A549 (cell line): ENCODE measurements around the gene RAB21. TPM values are rescaled to one million over a fixed set of nuclear protein-coding genes. Genes with fewer than 3 reads are reported as not detected.

Experiments
- ATAC-seq, 2 experiments: fragments of 200-7000 bp in 1 of 2; fragments of >200 bp in 1 of 2; cut with Nextera tagmentation in 1 of 2; cut with Tn5 transposase in 1 of 2; 3 replicates each; pipeline versions ENCODE4 v1.8.0 to v1.9.1; 2018 to 2020; ENCODE audit warnings: mild to moderate bottlenecking in 1 of 2, moderate library complexity in 1 of 2
- CTCF ChIA-PET: fragments of 300-600 bp; sonication (Branson Sonifier 250); formaldehyde crosslinking; extraction: SDS; loops from one replicate; lab custom pipeline; 2021; ENCODE audit warnings: antibody characterized with exemption, inconsistent platforms; lab: Yijun Ruan, JAX
- POLR2A ChIA-PET: fragments of 350-600 bp; formaldehyde crosslinking; extraction: SDS; loops from one replicate; lab custom pipeline; 2021; ENCODE audit warnings: antibody characterized with exemption, inconsistent platforms; lab: Yijun Ruan, JAX
- DNase-seq, 2 experiments: peaks; one replicate each; pipeline versions ENCODE4 v3.0.0 to v3.0.0-alpha.2; 2011 to 2016; ENCODE audit warnings: low read depth in 1 of 2, low spot score in 1 of 2
- FAIRE-seq: peaks from 2 replicates; lab custom pipeline; 2011; peaks lifted over from hg19 to GRCh38; lab: Jason Lieb, UNC
- H3K27ac ChIP-seq, 2 experiments: fragments of >200 bp; sonication (Bioruptor Twin); formaldehyde crosslinking; 3 replicates each; pipeline ENCODE4 v1.5.1; 2016 to 2017
- H3K4me1 ChIP-seq: fragments of >200 bp; sonication (Bioruptor Twin); formaldehyde crosslinking; 3 replicates; pipeline ENCODE4 v1.6.1; 2016
- H3K4me2 ChIP-seq: fragments of >200 bp; sonication (Bioruptor Twin); formaldehyde crosslinking; 3 replicates; pipeline ENCODE4 v1.6.1; 2016
- H3K4me3 ChIP-seq: fragments of >200 bp; sonication (Bioruptor Twin); formaldehyde crosslinking; 3 replicates; pipeline ENCODE4 v1.5.1; 2016
- H3K9me3 ChIP-seq: fragments of >200 bp; sonication (Bioruptor Twin); formaldehyde crosslinking; 3 replicates; pipeline ENCODE4 v1.6.1; 2016
- BHLHE40 ChIP-seq: IDR thresholded peaks from 2 replicates; pipeline ENCODE4 v1.6.1; 2012; ENCODE audit warnings: low read depth, low read length, inconsistent platforms
- CBX2 ChIP-seq: fragments of 200-600 bp; sonication (generic); IDR thresholded peaks from 2 replicates; pipeline ENCODE4 v1.6.1; 2016; ENCODE audit warnings: low read depth, mild to moderate bottlenecking, borderline replicate concordance
- CEBPB ChIP-seq, 2 experiments: fragments of >200 bp in 1 of 2; sonication (Bioruptor Twin) in 1 of 2; formaldehyde crosslinking in 1 of 2; IDR thresholded peaks; 2 replicates each; pipeline ENCODE4 v1.6.1; 2012 to 2016
- CHD2 ChIP-seq: fragments of 150-350 bp; IDR thresholded peaks from 2 replicates; pipeline ENCODE4 v1.6.1; 2014; ENCODE audit warnings: low read length; ENCODE audit not compliant: partially characterized antibody
- ESRRA ChIP-seq: fragments of 150-350 bp; IDR thresholded peaks from 2 replicates; pipeline ENCODE4 v1.6.1; 2014; ENCODE audit warnings: mild to moderate bottlenecking, low read length, borderline replicate concordance
- FOSB ChIP-seq: fragments of 250-450 bp; sonication (Bioruptor Pico); IDR thresholded peaks from 2 replicates; pipeline ENCODE4 v1.5.0; 2020; ENCODE audit warnings: mild to moderate bottlenecking, moderate library complexity
- FOSL2 ChIP-seq, 2 experiments: fragments of 450-650 bp in 1 of 2; fragments of >200 bp in 1 of 2; sonication (Bioruptor Twin) in 1 of 2; formaldehyde crosslinking; IDR thresholded peaks; 2 replicates each; pipeline versions ENCODE4 v1.5.0 to v1.6.1; 2016 to 2020; ENCODE audit warnings: mild to moderate bottlenecking in 1 of 2, moderate library complexity in 1 of 2
- FOXS1 ChIP-seq: fragments of 250-450 bp; sonication (Bioruptor Pico); IDR thresholded peaks from 2 replicates; pipeline ENCODE4 v1.5.0; 2020; ENCODE audit warnings: mild to moderate bottlenecking, moderate library complexity
- HDAC2 ChIP-seq: fragments of 200-600 bp; sonication (generic); IDR thresholded peaks from 2 replicates; pipeline ENCODE4 v1.6.1; 2016
- HEYL ChIP-seq: fragments of 250-450 bp; sonication (Bioruptor Pico); IDR thresholded peaks from 2 replicates; pipeline ENCODE4 v1.8.0; 2021; ENCODE audit warnings: mild to moderate bottlenecking, moderate library complexity
- HOXA7 ChIP-seq: fragments of 250-450 bp; sonication (Bioruptor Pico); IDR thresholded peaks from 2 replicates; pipeline ENCODE4 v1.5.0; 2020; ENCODE audit warnings: mild to moderate bottlenecking, moderate library complexity
- HOXB5 ChIP-seq: fragments of 250-450 bp; sonication (Bioruptor Pico); IDR thresholded peaks from 2 replicates; pipeline ENCODE4 v1.5.0; 2020; ENCODE audit warnings: mild to moderate bottlenecking, moderate library complexity
- JUN ChIP-seq, 2 experiments: fragments of >200 bp; sonication (Bioruptor Twin); formaldehyde crosslinking; IDR thresholded peaks; 2 replicates in 1 of 2; 3 replicates in 1 of 2; pipeline ENCODE4 v1.6.1; 2016 to 2017
- KDM1A ChIP-seq: fragments of 200-600 bp; sonication (generic); IDR thresholded peaks from 2 replicates; pipeline ENCODE4 v1.6.1; 2016; ENCODE audit warnings: low read depth, mild to moderate bottlenecking
- KDM5A ChIP-seq: fragments of 200-600 bp; sonication (generic); IDR thresholded peaks from 2 replicates; pipeline ENCODE4 v1.6.1; 2016; ENCODE audit warnings: antibody characterized with exemption, mild to moderate bottlenecking
- NFE2L2 ChIP-seq: fragments of 150-350 bp; conservative IDR thresholded peaks from 2 replicates; pipeline ENCODE4 v1.6.1; 2014; ENCODE audit warnings: low read length
- POLR2AphosphoS2 ChIP-seq: conservative IDR thresholded peaks from 2 replicates; pipeline ENCODE4 v1.6.1; 2012; ENCODE audit warnings: low read length, improper control_type of control experiment, inconsistent platforms
- RAD21 ChIP-seq, 2 experiments: fragments of >200 bp in 1 of 2; sonication (Bioruptor Twin) in 1 of 2; formaldehyde crosslinking in 1 of 2; IDR thresholded peaks in 1 of 2; conservative IDR thresholded peaks in 1 of 2; 2 replicates in 1 of 2; 3 replicates in 1 of 2; pipeline ENCODE4 v1.6.1; 2012 to 2018; ENCODE audit warnings: inconsistent platforms in 1 of 2
- SMC3 ChIP-seq: fragments of >200 bp; sonication (Bioruptor Twin); formaldehyde crosslinking; IDR thresholded peaks from 3 replicates; pipeline ENCODE4 v1.6.1; 2018; ENCODE audit warnings: inconsistent platforms
- TFCP2L1 ChIP-seq: fragments of 250-450 bp; sonication (Bioruptor Pico); IDR thresholded peaks from 2 replicates; pipeline ENCODE4 v1.5.0; 2021; ENCODE audit warnings: mild to moderate bottlenecking
- TP53 ChIP-seq: fragments of 250-450 bp; sonication (Bioruptor Pico); IDR thresholded peaks from 2 replicates; pipeline ENCODE4 v1.5.0; 2021; ENCODE audit warnings: mild to moderate bottlenecking, moderate library complexity
- ZC3H11A ChIP-seq: fragments of 450-650 bp; IDR thresholded peaks from 2 replicates; pipeline ENCODE4 v1.6.1; 2014; ENCODE audit warnings: antibody characterized with exemption, mild to moderate bottlenecking
- ZFP36 ChIP-seq: fragments of 450-650 bp; IDR thresholded peaks from 2 replicates; pipeline ENCODE4 v1.6.1; 2014; ENCODE audit warnings: borderline replicate concordance; ENCODE audit not compliant: partially characterized antibody
- WGBS: methylation state at CpG from one replicate; pipeline ENCODE4 v1.1.6; 2017; ENCODE audit errors: missing lambda C conversion rate; 5-methylcytosine and 5-hydroxymethylcytosine counted together
- polyA plus RNA-seq, 4 experiments: library from polyadenylated mRNA; depleted of rRNA in 3 of 4; stranded (reverse); fragments of >200 nt; fragmentation: RNase III in 1 of 4; extraction: RNeasy Plus Mini Kit Qiagen cat#74134 plus additional on column Dnase treatment in 1 of 4; gene quantifications; 2 replicates in 3 of 4; 3 replicates in 1 of 4; pipeline ENCODE4 v1.2.3, GENCODE V29; 2011 to 2017
- TF ChIP-seq, protein P1 (sequence below): fragments of >200 bp; sonication (Bioruptor Twin); formaldehyde crosslinking; IDR thresholded peaks from 3 replicates; pipeline ENCODE4 v1.5.1; 2016
- TF ChIP-seq, protein P2 (sequence below): fragments of >200 bp; sonication (Bioruptor Twin); formaldehyde crosslinking; IDR thresholded peaks from 2 replicates; pipeline ENCODE4 v1.6.1; 2016

RAB21 gene
- polyA plus RNA-seq, 2 of the 4 experiments (the other 2 are of a cell fraction), result 33.1 to 33.3 TPM

DNA sequence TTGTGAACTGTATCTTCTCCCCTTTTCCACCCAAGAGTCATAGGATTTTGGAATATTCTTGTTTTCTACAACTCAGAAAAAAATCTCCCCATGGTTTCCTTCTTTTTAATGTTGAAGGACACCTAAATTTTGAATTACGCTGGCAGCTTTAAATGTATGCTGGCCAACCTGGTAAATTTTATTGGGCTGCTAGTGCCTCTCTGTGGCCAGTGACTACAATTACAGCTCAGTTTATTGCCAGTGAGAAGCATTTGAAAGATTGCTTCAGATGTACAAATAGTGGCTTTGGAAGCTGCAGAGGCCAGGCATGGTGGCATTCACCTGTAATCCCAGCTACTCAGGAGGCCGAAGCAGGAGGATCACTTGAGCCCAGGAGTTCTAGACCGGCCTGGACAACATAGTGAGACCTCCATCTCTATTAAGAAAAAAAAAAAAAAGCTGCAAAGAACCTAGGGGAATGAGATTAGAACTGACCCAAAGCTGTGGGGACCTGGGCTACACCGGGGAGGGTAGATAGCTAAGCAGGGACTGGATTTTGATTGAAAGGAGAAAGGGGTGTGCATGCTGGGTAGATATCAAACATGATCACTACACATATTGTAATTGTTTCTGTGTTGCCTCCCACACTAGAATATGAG is 7.6 kb upstream of the RAB21 start:
- no peak for TF ChIP-seq FOXS1
- TF ChIP-seq, protein P1, sequence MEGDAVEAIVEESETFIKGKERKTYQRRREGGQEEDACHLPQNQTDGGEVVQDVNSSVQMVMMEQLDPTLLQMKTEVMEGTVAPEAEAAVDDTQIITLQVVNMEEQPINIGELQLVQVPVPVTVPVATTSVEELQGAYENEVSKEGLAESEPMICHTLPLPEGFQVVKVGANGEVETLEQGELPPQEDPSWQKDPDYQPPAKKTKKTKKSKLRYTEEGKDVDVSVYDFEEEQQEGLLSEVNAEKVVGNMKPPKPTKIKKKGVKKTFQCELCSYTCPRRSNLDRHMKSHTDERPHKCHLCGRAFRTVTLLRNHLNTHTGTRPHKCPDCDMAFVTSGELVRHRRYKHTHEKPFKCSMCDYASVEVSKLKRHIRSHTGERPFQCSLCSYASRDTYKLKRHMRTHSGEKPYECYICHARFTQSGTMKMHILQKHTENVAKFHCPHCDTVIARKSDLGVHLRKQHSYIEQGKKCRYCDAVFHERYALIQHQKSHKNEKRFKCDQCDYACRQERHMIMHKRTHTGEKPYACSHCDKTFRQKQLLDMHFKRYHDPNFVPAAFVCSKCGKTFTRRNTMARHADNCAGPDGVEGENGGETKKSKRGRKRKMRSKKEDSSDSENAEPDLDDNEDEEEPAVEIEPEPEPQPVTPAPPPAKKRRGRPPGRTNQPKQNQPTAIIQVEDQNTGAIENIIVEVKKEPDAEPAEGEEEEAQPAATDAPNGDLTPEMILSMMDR, result peak; percentile 86
- TF ChIP-seq SMC3, result peak; percentile 80
- TF ChIP-seq NFE2L2, result no peak
- no peak for TF ChIP-seq KDM5A
- TF ChIP-seq RAD21 (conservative IDR thresholded peaks at IDR 0.05 in 1 of 2, IDR thresholded peaks at IDR 0.05 in 1 of 2), result peak; percentile 91 to 94
- no peak for TF ChIP-seq ZC3H11A
- no peak for TF ChIP-seq CHD2
- TF ChIP-seq CEBPB (IDR thresholded peaks at IDR 0.05), result peak in 1 of 2 experiments; percentile 43; a peak in 2 of 4 replicates
- TF ChIP-seq, protein P2, sequence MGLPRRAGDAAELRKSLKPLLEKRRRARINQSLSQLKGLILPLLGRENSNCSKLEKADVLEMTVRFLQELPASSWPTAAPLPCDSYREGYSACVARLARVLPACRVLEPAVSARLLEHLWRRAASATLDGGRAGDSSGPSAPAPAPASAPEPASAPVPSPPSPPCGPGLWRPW, result no peak
- Histone ChIP-seq H3K9me3 (no peaks in the 10 kb centered on the region), H3K27ac (no peak overlapping the region), H3K4me3 (no peak overlapping the region), H3K4me1 (no peaks in the 10 kb centered on the region), H3K4me2 (no peak overlapping the region)
- WGBS, result 34% methylated on average over 4 of the region's 4 CpGs
- POLR2A ChIA-PET, result interaction anchor here (1.6 to 3.1 kb wide), 2 partner anchors 61 to 84 kb away, joined by 17 to 20 read pairs; partner anchors contain the start of genes THAP2, TMEM19 and ZFC3H1
- CTCF ChIA-PET, result interaction anchor here (0.6 to 8.7 kb wide), 55 partner anchors 8 to 531 kb away, joined by 3 to 93 read pairs (median 4); partner anchors contain the start of genes RAB21, THAP2, TMEM19 and ZFC3H1
- FAIRE-seq (peak; percentile 88), DNase-seq (peak; percentile 40 to 74), ATAC-seq (peak; percentile 88 to 94)

DNA sequence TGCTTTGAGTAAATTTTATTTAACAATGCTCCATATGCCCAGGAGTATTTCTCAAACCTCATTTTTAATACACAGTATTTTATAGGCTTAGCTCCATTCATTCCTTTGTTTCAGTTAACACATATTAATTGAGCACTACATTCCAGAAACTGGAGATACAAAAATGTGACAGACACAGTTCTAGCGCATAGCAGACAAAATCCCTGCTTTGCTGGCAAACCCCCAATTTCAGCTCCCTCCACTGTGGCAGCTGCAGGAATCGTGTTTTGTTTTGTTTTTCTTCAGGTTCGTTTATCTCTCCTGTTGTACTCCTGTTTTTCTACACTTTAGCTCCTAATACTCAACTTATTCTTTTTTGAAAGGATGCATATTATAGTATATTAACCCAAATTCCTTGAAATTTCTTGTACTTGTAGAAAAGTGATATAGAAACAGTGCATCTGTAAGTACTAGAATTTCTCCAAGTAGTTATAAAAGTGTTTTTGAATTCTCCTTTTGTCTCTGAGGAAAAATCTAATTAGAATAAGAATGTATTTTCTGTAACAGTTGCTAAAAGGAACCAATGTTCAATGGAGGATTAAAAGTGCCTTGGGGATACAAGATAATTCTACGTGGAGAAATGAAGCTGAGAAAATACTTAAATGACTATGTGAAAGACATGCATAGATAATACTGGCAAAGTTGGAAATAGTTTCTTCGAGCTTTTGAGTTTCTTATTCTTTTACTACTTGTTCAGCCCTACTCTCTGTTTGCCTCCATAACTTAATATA is 6.4 kb upstream of the RAB21 start:
- ChIA-PET POLR2A (interaction anchor here (1.6 to 3.1 kb wide), 2 partner anchors 62 to 85 kb away, joined by 17 to 20 read pairs; partner anchors contain the start of genes THAP2, TMEM19 and ZFC3H1), CTCF (interaction anchor here (1.0 to 8.7 kb wide), 21 partner anchors 10 to 533 kb away, joined by 3 to 93 read pairs (median 6); partner anchors contain the start of genes THAP2, TMEM19 and ZFC3H1)
- Histone ChIP-seq H3K4me2 (no peak overlapping the region), H3K9me3 (no peaks in the 10 kb centered on the region), H3K4me1 (no peaks in the 10 kb centered on the region), H3K4me3 (no peak overlapping the region), H3K27ac (no peak overlapping the region)
- ATAC-seq (no peak), FAIRE-seq (no peak), DNase-seq (no peak)
- TF ChIP-seq JUN (IDR thresholded peaks at IDR 0.05) (no peak), BHLHE40 (no peak), TP53 (CRISPR knock-in tag) (no peak), ESRRA (no peak), NFE2L2 (no peak), POLR2AphosphoS2 (no peak), CEBPB (IDR thresholded peaks at IDR 0.05) (no peak), TFCP2L1 (CRISPR knock-in tag) (no peak), ZFP36 (no peak), FOSB (CRISPR knock-in tag) (no peak), SMC3 (no peak), HOXA7 (CRISPR knock-in tag) (no peak), HEYL (CRISPR knock-in tag) (no peak), KDM1A (no peak), HOXB5 (CRISPR knock-in tag) (no peak), HDAC2 (no peak), FOSL2 (IDR thresholded peaks at IDR 0.05) (no peak), FOSL2 (CRISPR knock-in tag; IDR thresholded peaks at IDR 0.05) (no peak), CBX2 (no peak)
- 19% methylated on average over 5 of the region's 5 CpGs for WGBS
